Type B pancreatic cell (in vitro differentiated cells): Measurements from ENCODE around the gene GRK5. TPM values are rescaled to one million over a fixed set of nuclear protein-coding genes. Genes with fewer than 3 reads are reported as not detected.

Experiments
- DNase-seq: peaks from one replicate; pipeline ENCODE4 v3.0.0; 2021; ENCODE audit warnings: mixed read lengths; ENCODE audit not compliant: unreplicated experiment; ENCODE audit errors: extremely low spot score
- H3K27ac Mint-ChIP-seq: 2 replicates; pipeline ENCODE4 v1.8.0; 2021; ENCODE audit warnings: mild to moderate bottlenecking, mixed read lengths
- H3K27me3 Mint-ChIP-seq: 2 replicates; pipeline ENCODE4 v1.8.0; 2021; ENCODE audit warnings: mixed read lengths
- H3K36me3 Mint-ChIP-seq: 2 replicates; pipeline ENCODE4 v1.8.0; 2021; ENCODE audit warnings: mixed read lengths
- H3K4me1 Mint-ChIP-seq: one replicate; pipeline ENCODE4 v1.8.0; 2021; ENCODE audit warnings: mixed read lengths; ENCODE audit not compliant: unreplicated experiment
- H3K4me3 Mint-ChIP-seq: 2 replicates; pipeline ENCODE4 v1.8.0; 2021; ENCODE audit warnings: mild to moderate bottlenecking, mixed read lengths
- H3K9me3 Mint-ChIP-seq: 2 replicates; pipeline ENCODE4 v1.8.0; 2021; ENCODE audit warnings: mixed read lengths
- total RNA-seq: library from RNA; stranded (reverse); gene quantifications from 2 replicates; pipeline ENCODE4 v1.2.1, GENCODE V29; 2021; ENCODE audit warnings: low replicate concordance
- TF ChIP-seq, protein P1 (sequence below): fragments of 200-600 bp; sonication (generic); conservative IDR thresholded peaks from 2 replicates; pipeline ENCODE4 v1.5.0; 2021; ENCODE audit warnings: antibody characterized with exemption, mild to moderate bottlenecking

The GRK5 gene
- total RNA-seq, 1 donor from 2014 or later: 24.8 TPM

DNA sequence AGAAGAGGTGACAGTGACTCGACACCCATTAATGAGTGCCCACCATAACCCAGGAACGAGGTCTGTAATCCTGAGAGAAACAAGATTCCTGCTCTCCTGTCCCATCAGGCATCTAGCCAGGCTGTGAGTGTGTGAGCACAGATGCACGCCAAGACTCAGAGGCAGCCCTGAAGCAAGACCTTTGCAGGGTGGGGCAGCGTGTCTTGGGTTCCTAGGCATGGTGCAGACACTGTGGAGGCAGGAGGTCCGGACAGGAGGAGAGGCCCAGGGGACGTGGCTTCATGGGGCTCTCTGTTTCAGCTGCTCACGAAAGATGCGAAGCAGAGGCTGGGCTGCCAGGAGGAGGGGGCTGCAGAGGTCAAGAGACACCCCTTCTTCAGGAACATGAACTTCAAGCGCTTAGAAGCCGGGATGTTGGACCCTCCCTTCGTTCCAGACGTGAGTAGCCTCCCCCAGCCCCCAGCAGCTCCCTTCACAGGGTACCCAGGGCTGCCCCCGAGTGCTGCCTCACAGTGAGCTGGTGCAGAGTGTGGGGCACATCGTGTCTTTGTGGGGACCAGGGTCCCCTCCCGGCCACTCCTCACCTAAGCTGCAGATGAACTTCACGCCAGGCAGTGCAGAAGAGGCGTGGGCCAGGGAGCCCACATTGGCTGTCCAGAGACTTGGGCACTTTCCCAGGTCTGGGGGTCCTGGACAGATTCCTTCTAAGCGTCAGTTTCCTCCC is 240.6 kb downstream of the GRK5 start:
- DNase-seq: no peak
- no peak overlapping the region for H3K27ac Mint-ChIP-seq
- TF ChIP-seq, protein P1, sequence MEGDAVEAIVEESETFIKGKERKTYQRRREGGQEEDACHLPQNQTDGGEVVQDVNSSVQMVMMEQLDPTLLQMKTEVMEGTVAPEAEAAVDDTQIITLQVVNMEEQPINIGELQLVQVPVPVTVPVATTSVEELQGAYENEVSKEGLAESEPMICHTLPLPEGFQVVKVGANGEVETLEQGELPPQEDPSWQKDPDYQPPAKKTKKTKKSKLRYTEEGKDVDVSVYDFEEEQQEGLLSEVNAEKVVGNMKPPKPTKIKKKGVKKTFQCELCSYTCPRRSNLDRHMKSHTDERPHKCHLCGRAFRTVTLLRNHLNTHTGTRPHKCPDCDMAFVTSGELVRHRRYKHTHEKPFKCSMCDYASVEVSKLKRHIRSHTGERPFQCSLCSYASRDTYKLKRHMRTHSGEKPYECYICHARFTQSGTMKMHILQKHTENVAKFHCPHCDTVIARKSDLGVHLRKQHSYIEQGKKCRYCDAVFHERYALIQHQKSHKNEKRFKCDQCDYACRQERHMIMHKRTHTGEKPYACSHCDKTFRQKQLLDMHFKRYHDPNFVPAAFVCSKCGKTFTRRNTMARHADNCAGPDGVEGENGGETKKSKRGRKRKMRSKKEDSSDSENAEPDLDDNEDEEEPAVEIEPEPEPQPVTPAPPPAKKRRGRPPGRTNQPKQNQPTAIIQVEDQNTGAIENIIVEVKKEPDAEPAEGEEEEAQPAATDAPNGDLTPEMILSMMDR: no peak
- H3K4me1 Mint-ChIP-seq: peaks cover 15% of the 10 kb centered on the region
- H3K27me3 Mint-ChIP-seq: no peaks in the 10 kb centered on the region
- H3K4me3 Mint-ChIP-seq: no peak overlapping the region
- no peaks in the 10 kb centered on the region for H3K9me3 Mint-ChIP-seq
- peaks cover 2% of the 10 kb centered on the region for H3K36me3 Mint-ChIP-seq

GRCh38 chr10:119448628-119449584 is 241.5 kb downstream of the GRK5 start:
- no peaks in the 10 kb centered on the region for H3K27me3 Mint-ChIP-seq
- DNase-seq: no peak
- peaks cover 13% of the 10 kb centered on the region for H3K4me1 Mint-ChIP-seq
- no peak overlapping the region for H3K27ac Mint-ChIP-seq
- TF ChIP-seq, protein P1: no peak
- H3K9me3 Mint-ChIP-seq: no peaks in the 10 kb centered on the region
- no peaks in the 10 kb centered on the region for H3K36me3 Mint-ChIP-seq
- no peak overlapping the region for H3K4me3 Mint-ChIP-seq

DNA sequence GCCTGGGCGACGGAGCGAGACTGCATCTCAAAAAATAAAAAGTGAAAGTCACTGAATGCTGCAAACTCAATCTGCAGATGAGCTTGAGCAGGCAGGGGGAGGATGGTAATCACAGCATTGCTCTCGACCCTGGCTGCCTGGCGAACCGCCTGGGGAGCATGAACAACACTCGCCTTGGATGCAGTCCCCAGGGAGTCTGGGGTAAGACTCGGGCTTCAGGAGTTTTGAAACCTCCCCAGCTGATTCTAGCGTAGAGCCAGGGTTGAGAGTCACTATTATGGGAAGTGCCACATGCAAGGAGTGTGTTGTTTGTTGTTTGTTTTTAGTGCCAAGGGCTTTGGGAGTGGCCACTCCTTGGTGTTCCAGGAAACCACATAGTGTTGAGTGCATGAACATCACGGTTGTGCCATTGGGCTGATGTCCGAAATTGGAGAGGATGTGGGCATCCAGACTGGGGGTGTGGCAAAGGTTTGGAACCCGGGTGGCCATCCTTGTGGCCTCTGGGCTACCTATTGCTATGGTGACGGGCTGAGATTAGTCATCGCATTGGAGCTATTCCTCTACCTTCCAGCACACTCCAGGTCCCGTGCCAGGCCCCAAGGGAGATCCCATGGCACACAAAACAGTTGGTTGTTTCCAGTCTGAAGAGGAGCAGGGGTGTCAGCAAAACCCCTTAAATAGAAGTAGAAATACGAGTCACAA is 242.5 kb downstream of the GRK5 start:
- TF ChIP-seq, protein P1: no peak
- H3K27ac Mint-ChIP-seq: peak overlapping the region; percentile 29
- H3K9me3 Mint-ChIP-seq: no peaks in the 10 kb centered on the region
- DNase-seq: no peak
- H3K36me3 Mint-ChIP-seq: no peaks in the 10 kb centered on the region
- H3K4me1 Mint-ChIP-seq: peaks cover 12% of the 10 kb centered on the region
- no peak overlapping the region for H3K4me3 Mint-ChIP-seq
- no peaks in the 10 kb centered on the region for H3K27me3 Mint-ChIP-seq

DNA sequence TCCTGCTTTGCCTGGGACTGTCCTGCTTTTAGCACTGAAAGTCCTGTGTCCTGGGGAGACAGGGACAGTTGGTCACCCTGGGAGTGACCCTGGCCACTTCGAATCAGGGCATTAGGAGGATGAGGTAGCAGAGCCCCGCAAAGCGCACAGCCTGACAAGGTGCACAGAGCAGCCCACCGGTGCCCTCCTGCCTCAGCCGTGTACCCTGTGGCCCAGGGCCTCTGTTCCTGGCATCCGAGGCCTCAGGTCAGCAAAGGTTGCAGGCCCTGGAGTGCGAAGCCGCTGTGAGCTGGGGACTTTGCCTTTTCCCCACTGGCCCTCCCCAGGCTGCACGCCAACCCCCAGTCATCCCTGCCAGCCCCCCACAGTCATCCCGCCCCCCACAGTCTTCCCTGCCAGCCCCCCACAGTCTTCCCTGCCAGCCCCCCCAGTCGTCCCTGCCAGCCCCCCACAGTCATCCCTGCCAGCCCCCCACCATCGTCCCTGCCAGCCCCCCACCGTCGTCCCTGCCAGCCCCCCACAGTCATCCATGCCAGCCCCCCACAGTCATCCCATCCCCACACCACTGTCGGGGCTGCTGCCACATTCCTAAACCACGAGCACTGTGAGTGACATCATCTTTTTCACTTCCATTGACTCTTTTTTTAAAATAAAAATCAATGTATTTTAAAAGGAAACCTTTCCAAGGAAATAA is 243.4 kb downstream of the GRK5 start:
- peaks cover 9% of the 10 kb centered on the region for H3K4me1 Mint-ChIP-seq
- TF ChIP-seq, protein P1: no peak

GRCh38 chr10:119451300-119451896 is 244.0 kb downstream of the GRK5 start:
- Mint-ChIP-seq H3K9me3 (no peaks in the 10 kb centered on the region), H3K4me1 (peaks cover 9% of the 10 kb centered on the region), H3K27ac (no peak overlapping the region), H3K36me3 (no peaks in the 10 kb centered on the region), H3K4me3 (no peak overlapping the region), H3K27me3 (no peaks in the 10 kb centered on the region)
- TF ChIP-seq, protein P1: no peak
- DNase-seq: no peak

More for the DNA sequence above, 243.4 kb downstream of the GRK5 start:
- H3K27ac Mint-ChIP-seq: no peak overlapping the region
- H3K36me3 Mint-ChIP-seq: no peaks in the 10 kb centered on the region
- H3K4me3 Mint-ChIP-seq: no peak overlapping the region
- no peaks in the 10 kb centered on the region for H3K9me3 Mint-ChIP-seq
- DNase-seq: no peak
- H3K27me3 Mint-ChIP-seq: no peaks in the 10 kb centered on the region
